ENCODE data around the gene EMC6. TPM values are rescaled to one million over a fixed set of nuclear protein-coding genes. Genes with fewer than 3 reads are reported as not detected.

The EMC6 gene
- 70.7 and 72.2 TPM in 2 replicates for total RNA-seq (2021)
- long read RNA-seq, transcript EMC6-201 (2 exons, 653 nt) = major isoform, 45 of 68 reads
- long read RNA-seq, transcript EMC6-202 (2 exons, 762 nt) = minor isoform, 6 of 68 reads
- long read RNA-seq, partial matches to known transcripts = 0 of 68 reads
- long read RNA-seq, other reads (novel, unspliced or antisense) = 17 of 68 reads

DNA sequence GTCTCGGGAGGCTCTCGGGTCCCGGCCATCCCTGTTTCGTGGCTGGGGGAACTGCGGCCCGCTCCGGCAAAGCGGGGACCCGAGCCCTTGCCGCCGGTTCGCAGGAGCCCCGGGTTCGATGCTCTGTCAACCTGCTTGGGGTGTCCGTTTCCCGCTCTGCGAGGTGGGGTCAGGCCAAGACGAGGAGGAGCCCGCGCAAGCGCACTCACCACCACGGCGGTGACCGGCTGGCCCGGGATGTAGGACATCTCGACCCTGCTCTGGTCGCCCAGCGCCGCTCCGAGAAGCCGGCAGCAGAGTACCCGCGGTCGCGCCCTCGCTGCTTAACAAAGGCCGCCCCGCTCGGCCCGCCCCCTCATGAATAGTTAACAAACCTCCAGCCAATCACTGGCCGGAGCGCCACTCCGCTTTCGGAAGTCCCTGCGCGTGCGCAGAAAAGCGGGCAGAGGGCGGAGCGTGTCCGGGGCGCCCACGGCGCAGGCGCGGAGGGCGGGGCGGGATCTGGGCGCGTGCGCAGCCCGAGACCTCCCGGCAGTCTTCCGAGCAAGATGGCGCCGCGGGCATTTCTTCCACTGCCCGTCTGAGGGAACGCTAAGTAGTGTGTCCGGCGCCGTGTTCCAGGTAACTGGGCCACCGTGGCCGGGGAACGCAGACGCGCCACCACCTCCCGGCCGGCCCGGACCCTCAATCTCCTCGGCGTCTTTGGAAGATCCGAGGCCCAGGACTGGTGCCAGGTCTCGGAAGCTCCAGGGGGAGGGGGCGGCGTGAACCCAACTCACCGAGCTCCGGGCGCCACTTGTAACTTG lies at the start of gene EMC6, which contains the start of gene TAX1BP3:
Gene EMC6 (plus strand): TSS at position 534 of the 806 bp plus-strand sequence. CDS start 335 bp downstream, outside the sequence.
Gene TAX1BP3 (minus strand): TSS at position 300 of the 806 bp plus-strand sequence. CDS start 52 bp downstream, at position 248.
- Histone ChIP-seq H3T11ph (ENCODE audit: low read length) (no peak within 1 kb of the TSS), H4K5ac (ENCODE audit: insufficient read length, low read depth, low read length) (no peak within 1 kb of the TSS), H3K9me3 (ENCODE audit: control insufficient read depth, low read depth, low read length) (no peaks in the 10 kb centered on the region), H3K14ac (ENCODE audit: insufficient read depth, low read length) (peak within 1 kb of the TSS; percentile 77), H3K23ac (ENCODE audit: insufficient read length, low read depth, low read length) (no peak within 1 kb of the TSS), H3K4me1 (ENCODE audit: insufficient read depth, low read length) (peaks cover 3% of the 10 kb centered on the region; the same call in 1 of the 2 replicates), H3K79me2 (ENCODE audit: insufficient read depth, low read length) (peaks cover 7% of the 10 kb centered on the region; the same call in 1 of the 2 replicates), H3K79me1 (ENCODE audit: insufficient read depth, low read depth, low read length, poor library complexity, severe bottlenecking) (peaks cover 4% of the 10 kb centered on the region), H3K27me3 (ENCODE audit: insufficient read depth, low read length) (no peaks in the 10 kb centered on the region), H3K23me2 (ENCODE audit: insufficient read length, low read depth, low read length, poor library complexity, severe bottlenecking) (peaks cover 9% of the 10 kb centered on the region), H2BK15ac (ENCODE audit: low read depth, low read length) (no peak within 1 kb of the TSS), H2BK12ac (ENCODE audit: insufficient read length, low read depth, low read length) (no peak within 1 kb of the TSS), H3K18ac (ENCODE audit: insufficient read length, low read depth, low read length) (peak within 1 kb of the TSS; percentile 84), H4K8ac (replicated peaks; ENCODE audit: insufficient read length, low read depth, low read length) (no peak within 1 kb of the TSS), H2AFZ (ENCODE audit: low read length) (no peak within 1 kb of the TSS), H2AK5ac (ENCODE audit: insufficient read length, low read length) (no peak within 1 kb of the TSS), H3K9ac (ENCODE audit: extremely low read depth, insufficient read length, low read length) (peak within 1 kb of the TSS; percentile 89), H4K20me1 (ENCODE audit: control insufficient read depth, insufficient read depth, insufficient read length) (no peaks in the 10 kb centered on the region), H3K56ac (ENCODE audit: insufficient read length, low read depth, low read length) (no peak within 1 kb of the TSS), H2BK20ac (ENCODE audit: low read depth, low read length, poor library complexity, severe bottlenecking) (no peak within 1 kb of the TSS), H3K4me2 (ENCODE audit: insufficient read depth, insufficient read length, low read length) (peak within 1 kb of the TSS; percentile 88), H4K91ac (ENCODE audit: insufficient read length, low read depth, low read length) (no peak within 1 kb of the TSS), H2BK5ac (ENCODE audit: insufficient read length, low read length) (no peak within 1 kb of the TSS), H3K4ac (ENCODE audit: low read depth, low read length) (no peak within 1 kb of the TSS), H2BK120ac (ENCODE audit: low read depth, low read length, poor library complexity, severe bottlenecking) (no peak within 1 kb of the TSS), H3K27ac (ENCODE audit: insufficient read length, low read depth, low read length) (no peak within 1 kb of the TSS)
- Mint-ChIP-seq H3K36me3 (ENCODE audit: insufficient read depth in 1 of 3, low read depth in 3 of 3) (peaks cover 8 to 24% (median 16%) of the 10 kb centered on the region in 3 experiments; a peak in 6 of 7 replicates), H3K9me3 (no peaks in the 10 kb centered on the region), H3K4me3 (peak within 1 kb of the TSS; percentile 98), H3K27ac (peak within 1 kb of the TSS; percentile 94 to 98 (median 98)), H3K4me1 (peaks cover 16 to 17% of the 10 kb centered on the region in 2 experiments), H3K27me3 (ENCODE audit: low read depth) (no peaks in the 10 kb centered on the region)
- TF ChIP-seq, protein P1, sequence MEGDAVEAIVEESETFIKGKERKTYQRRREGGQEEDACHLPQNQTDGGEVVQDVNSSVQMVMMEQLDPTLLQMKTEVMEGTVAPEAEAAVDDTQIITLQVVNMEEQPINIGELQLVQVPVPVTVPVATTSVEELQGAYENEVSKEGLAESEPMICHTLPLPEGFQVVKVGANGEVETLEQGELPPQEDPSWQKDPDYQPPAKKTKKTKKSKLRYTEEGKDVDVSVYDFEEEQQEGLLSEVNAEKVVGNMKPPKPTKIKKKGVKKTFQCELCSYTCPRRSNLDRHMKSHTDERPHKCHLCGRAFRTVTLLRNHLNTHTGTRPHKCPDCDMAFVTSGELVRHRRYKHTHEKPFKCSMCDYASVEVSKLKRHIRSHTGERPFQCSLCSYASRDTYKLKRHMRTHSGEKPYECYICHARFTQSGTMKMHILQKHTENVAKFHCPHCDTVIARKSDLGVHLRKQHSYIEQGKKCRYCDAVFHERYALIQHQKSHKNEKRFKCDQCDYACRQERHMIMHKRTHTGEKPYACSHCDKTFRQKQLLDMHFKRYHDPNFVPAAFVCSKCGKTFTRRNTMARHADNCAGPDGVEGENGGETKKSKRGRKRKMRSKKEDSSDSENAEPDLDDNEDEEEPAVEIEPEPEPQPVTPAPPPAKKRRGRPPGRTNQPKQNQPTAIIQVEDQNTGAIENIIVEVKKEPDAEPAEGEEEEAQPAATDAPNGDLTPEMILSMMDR (conservative IDR thresholded peaks at IDR 0.05) = no peak
- DNase-seq = peak; percentile 100
- WGBS (ENCODE audit: extremely low coverage, insufficient read length, low lambda C conversion rate) = no CpG with 5 or more reads among the region's 89 CpGs
